Prostate gland (tissue), 2 donors: ENCODE measurements around the gene CDH7. TPM values are rescaled to one million over a fixed set of nuclear protein-coding genes. Genes with fewer than 3 reads are reported as not detected.

ENCODE experiments used
- DNase-seq: peaks from one replicate; pipeline ENCODE4 v3.0.0-alpha.2; 2019; ENCODE audit warnings: low spot score
- H3K27ac ChIP-seq, 2 donors: fragments of 200-600 bp; sonication (generic); 2 replicates each; pipeline ENCODE4 v1.5.1; 2017 to 2019
- H3K27me3 ChIP-seq: fragments of 200-600 bp; sonication (generic); replicated peaks from 2 replicates; pipeline ENCODE4 v1.5.1; 2019; ENCODE audit not compliant: insufficient read depth
- H3K36me3 ChIP-seq, 2 donors: fragments of 200-600 bp; sonication (generic); 1 replicate in 1 of 2; 2 replicates in 1 of 2; pipeline versions ENCODE4 v1.5.1 to v1.8.1; 2017 to 2019
- H3K4me1 ChIP-seq: fragments of 200-600 bp; sonication (generic); replicated peaks from 2 replicates; pipeline ENCODE4 v1.5.1; 2019
- H3K4me3 ChIP-seq, 2 donors: fragments of 200-600 bp; sonication (generic); 2 replicates each; pipeline ENCODE4 v1.5.1; 2017 to 2019
- H3K9me3 ChIP-seq: fragments of 200-600 bp; sonication (generic); 2 replicates; pipeline ENCODE4 v1.5.1; 2017
- CTCF ChIP-seq, 4 experiments: fragments of 200-600 bp in 2 of 4; fragments of 450-650 bp in 2 of 4; sonication (generic) in 2 of 4; IDR thresholded peaks; 1 replicate in 3 of 4; 2 replicates in 1 of 4; pipeline ENCODE4 v1.5.1; 2016 to 2019; ENCODE audit warnings: antibody characterized with exemption in 4 of 4, mild to moderate bottlenecking in 2 of 4, moderate library complexity in 2 of 4
- POLR2A ChIP-seq: fragments of 450-650 bp; IDR thresholded peaks from one replicate; pipeline ENCODE4 v1.6.1; 2016; ENCODE audit warnings: antibody characterized with exemption, mild to moderate bottlenecking
- POLR2AphosphoS5 ChIP-seq: sonication (generic); formaldehyde crosslinking; IDR thresholded peaks from one replicate; pipeline ENCODE4 v1.6.1; 2017; ENCODE audit warnings: antibody characterized with exemption
- WGBS: methylation state at CpG from one replicate; pipeline ENCODE4 v1.1.5; 2018; 5-methylcytosine and 5-hydroxymethylcytosine counted together
- intact Hi-C: fragments of 100-400 bp; cut with DNase I; formaldehyde crosslinking; loops from one replicate; pipeline ENCODE4 v1.14.2; 2022
- total RNA-seq, 2 donors: library from RNA; depleted of rRNA; stranded (reverse); fragments of >200 nt; gene quantifications; one replicate each; pipeline ENCODE4 v1.1.0, GENCODE V29; 2016

The CDH7 gene
- total RNA-seq, 2 donors from 2014 or later: 1.0 TPM

- intact Hi-C loops: no loop called here
These were observed 25.4 kb upstream of the CDH7 start for GRCh38 chr18:65725251-65726050.

GRCh38 chr18:65735155-65735554 is 15.7 kb upstream of the CDH7 start:
- no peaks in the 10 kb centered on the region for H3K27me3 ChIP-seq
- H3K4me1 ChIP-seq: no peaks in the 10 kb centered on the region
- DNase-seq: no peak
- no peaks in the 10 kb centered on the region for H3K9me3 ChIP-seq
- no peaks in the 10 kb centered on the region for H3K36me3 ChIP-seq
- WGBS: 79% methylated on average over 3 of the region's 3 CpGs
- H3K27ac ChIP-seq: no peak overlapping the region
- TF ChIP-seq POLR2AphosphoS5 (no peak), CTCF (IDR thresholded peaks at IDR 0.05) (no peak), POLR2A (no peak)
- H3K4me3 ChIP-seq: no peak overlapping the region
- intact Hi-C loops: no loop called here

More at GRCh38 chr18:65725251-65726050, 25.4 kb upstream of the CDH7 start:
- no peaks in the 10 kb centered on the region for H3K27me3 ChIP-seq
- peak; percentile 42 for DNase-seq
- TF ChIP-seq POLR2AphosphoS5: no peak
- TF ChIP-seq CTCF (IDR thresholded peaks at IDR 0.05): peak in 3 of 4 experiments; percentile 41 to 55 (median 45)
- no peak for TF ChIP-seq POLR2A
- H3K9me3 ChIP-seq: no peaks in the 10 kb centered on the region
- H3K4me1 ChIP-seq: no peaks in the 10 kb centered on the region
- no peak overlapping the region for H3K4me3 ChIP-seq
- no peak overlapping the region for H3K27ac ChIP-seq
- WGBS: 22% methylated on average over 9 of the region's 9 CpGs
- no peaks in the 10 kb centered on the region for H3K36me3 ChIP-seq

GRCh38 chr18:65737471-65737955 is 13.3 kb upstream of the CDH7 start:
- 72% methylated on average over 2 of the region's 2 CpGs for WGBS
- H3K4me3 ChIP-seq: no peak overlapping the region
- no peak overlapping the region for H3K27ac ChIP-seq
- H3K4me1 ChIP-seq: no peaks in the 10 kb centered on the region
- intact Hi-C loops: no loop called here
- H3K9me3 ChIP-seq: no peaks in the 10 kb centered on the region
- TF ChIP-seq POLR2AphosphoS5 (no peak), POLR2A (no peak), CTCF (IDR thresholded peaks at IDR 0.05) (no peak)
- H3K36me3 ChIP-seq: no peaks in the 10 kb centered on the region
- H3K27me3 ChIP-seq: no peaks in the 10 kb centered on the region
- no peak for DNase-seq

GRCh38 chr18:65746936-65747335 is 3.9 kb upstream of the CDH7 start:
- TF ChIP-seq POLR2A (no peak), POLR2AphosphoS5 (no peak), CTCF (IDR thresholded peaks at IDR 0.05) (no peak)
- Histone ChIP-seq H3K4me3 (no peak overlapping the region), H3K36me3 (no peaks in the 10 kb centered on the region), H3K27ac (no peak overlapping the region), H3K27me3 (no peaks in the 10 kb centered on the region), H3K9me3 (no peaks in the 10 kb centered on the region), H3K4me1 (no peaks in the 10 kb centered on the region)
- WGBS: 72% methylated on average over 3 of the region's 3 CpGs
- intact Hi-C loops: no loop called here
- DNase-seq: no peak

- no peak overlapping the region for H3K4me3 ChIP-seq
- intact Hi-C loops: no loop called here
These were observed 2.5 kb upstream of the CDH7 start for GRCh38 chr18:65748321-65748720.

More at GRCh38 chr18:65748321-65748720, 2.5 kb upstream of the CDH7 start:
- H3K36me3 ChIP-seq: no peaks in the 10 kb centered on the region
- H3K27me3 ChIP-seq: no peaks in the 10 kb centered on the region
- no peak for TF ChIP-seq POLR2AphosphoS5
- no peak for TF ChIP-seq CTCF (IDR thresholded peaks at IDR 0.05)
- TF ChIP-seq POLR2A: no peak
- H3K9me3 ChIP-seq: no peaks in the 10 kb centered on the region
- no peak for DNase-seq
- no peaks in the 10 kb centered on the region for H3K4me1 ChIP-seq
- no peak overlapping the region for H3K27ac ChIP-seq
- 88% methylated on average over 2 of the region's 2 CpGs for WGBS
